Neural crest cell (in vitro differentiated cells): ENCODE results near the gene CTIF. TPM values are rescaled to one million over a fixed set of nuclear protein-coding genes. Genes with fewer than 3 reads are reported as not detected.

Experiments
- DNase-seq: peaks from one replicate; pipeline ENCODE4 v3.0.0; 2021; ENCODE audit warnings: low read depth, mixed read lengths, low spot score
- H3K27ac Mint-ChIP-seq: one replicate; pipeline ENCODE4 v1.8.0; 2021; ENCODE audit warnings: mild to moderate bottlenecking, mixed read lengths; ENCODE audit not compliant: unreplicated experiment
- H3K27me3 Mint-ChIP-seq: 2 replicates; pipeline ENCODE4 v1.8.0; 2021; ENCODE audit warnings: low read depth, mild to moderate bottlenecking, mixed read lengths
- H3K36me3 Mint-ChIP-seq: 2 replicates; pipeline ENCODE4 v1.8.0; 2021; ENCODE audit warnings: low read depth, mild to moderate bottlenecking, mixed read lengths
- H3K4me1 Mint-ChIP-seq: 2 replicates; pipeline ENCODE4 v1.8.0; 2021; ENCODE audit warnings: mixed read lengths
- H3K4me3 Mint-ChIP-seq: one replicate; pipeline ENCODE4 v1.8.0; 2021; ENCODE audit warnings: mild to moderate bottlenecking, mixed read lengths
- H3K9me3 Mint-ChIP-seq: 2 replicates; pipeline ENCODE4 v1.8.0; 2021; ENCODE audit warnings: mixed read lengths
- CTCF ChIP-seq: fragments of 200-600 bp; sonication (generic); conservative IDR thresholded peaks from 2 replicates; pipeline ENCODE4 v1.5.0; 2021; ENCODE audit warnings: antibody characterized with exemption, mild to moderate bottlenecking
- total RNA-seq: library from RNA; stranded (reverse); gene quantifications from 2 replicates; pipeline ENCODE4 v1.2.1, GENCODE V29; 2021

CTIF gene
- total RNA-seq, 1 donor from 2014 or later: 52.6 TPM

- TF ChIP-seq CTCF: no peak
- Mint-ChIP-seq H3K36me3 (peaks cover 5% of the 10 kb centered on the region), H3K4me3 (no peak overlapping the region), H3K9me3 (peaks cover 11% of the 10 kb centered on the region), H3K4me1 (peaks cover 68% of the 10 kb centered on the region), H3K27me3 (peaks cover 2% of the 10 kb centered on the region), H3K27ac (peak overlapping the region; percentile 65)
- DNase-seq: no peak
Observed at GRCh38 chr18:48843162-48843561, 304.3 kb downstream of the CTIF start.

- no peak for DNase-seq
- peaks cover 2% of the 10 kb centered on the region for H3K27me3 Mint-ChIP-seq
- no peak for TF ChIP-seq CTCF
- peaks cover 11% of the 10 kb centered on the region for H3K9me3 Mint-ChIP-seq
- H3K27ac Mint-ChIP-seq: no peak overlapping the region
- H3K4me3 Mint-ChIP-seq: no peak overlapping the region
- peaks cover 5% of the 10 kb centered on the region for H3K36me3 Mint-ChIP-seq
- H3K4me1 Mint-ChIP-seq: peaks cover 70% of the 10 kb centered on the region
Observed at GRCh38 chr18:48843596-48843995, 304.8 kb downstream of the CTIF start.

- peaks cover 5% of the 10 kb centered on the region for H3K36me3 Mint-ChIP-seq
- DNase-seq: no peak
- H3K4me1 Mint-ChIP-seq: peaks cover 68% of the 10 kb centered on the region
- peaks cover 2% of the 10 kb centered on the region for H3K27me3 Mint-ChIP-seq
- no peak for TF ChIP-seq CTCF
- peaks cover 11% of the 10 kb centered on the region for H3K9me3 Mint-ChIP-seq
- H3K27ac Mint-ChIP-seq: no peak overlapping the region
- H3K4me3 Mint-ChIP-seq: no peak overlapping the region
Observed at GRCh38 chr18:48844271-48844670, 305.4 kb downstream of the CTIF start.

- peaks cover 66% of the 10 kb centered on the region for H3K4me1 Mint-ChIP-seq
- TF ChIP-seq CTCF: no peak
- H3K36me3 Mint-ChIP-seq: peaks cover 5% of the 10 kb centered on the region
- peak overlapping the region; percentile 21 for H3K27ac Mint-ChIP-seq
- H3K9me3 Mint-ChIP-seq: peaks cover 13% of the 10 kb centered on the region
- no peak overlapping the region for H3K4me3 Mint-ChIP-seq
- DNase-seq: no peak
- H3K27me3 Mint-ChIP-seq: peaks cover 2% of the 10 kb centered on the region
Observed at GRCh38 chr18:48845174-48845573, 306.3 kb downstream of the CTIF start.

GRCh38 chr18:48846423-48846932, 307.6 kb downstream of the CTIF start:
- peaks cover 72% of the 10 kb centered on the region for H3K4me1 Mint-ChIP-seq
- H3K4me3 Mint-ChIP-seq: no peak overlapping the region

More at GRCh38 chr18:48846423-48846932, 307.6 kb downstream of the CTIF start:
- Mint-ChIP-seq H3K27me3 (peaks cover 2% of the 10 kb centered on the region), H3K27ac (no peak overlapping the region), H3K36me3 (peaks cover 5% of the 10 kb centered on the region), H3K9me3 (peaks cover 13% of the 10 kb centered on the region)
- no peak for DNase-seq
- no peak for TF ChIP-seq CTCF
